NCI-H524 treated with DMSO at 0.1 percent for 48 hours (cell line): ENCODE results near the gene KMT2C.
"Not testable (repeated sequence)": the region's sequence is repeated elsewhere in the genome, so short reads cannot be mapped to it uniquely, and the experiment has no call there.

Experiments
- DNase-seq: peaks from one replicate; lab custom pipeline; 2025; lab: John Stamatoyannopoulos, UW

The KMT2C gene

DNA sequence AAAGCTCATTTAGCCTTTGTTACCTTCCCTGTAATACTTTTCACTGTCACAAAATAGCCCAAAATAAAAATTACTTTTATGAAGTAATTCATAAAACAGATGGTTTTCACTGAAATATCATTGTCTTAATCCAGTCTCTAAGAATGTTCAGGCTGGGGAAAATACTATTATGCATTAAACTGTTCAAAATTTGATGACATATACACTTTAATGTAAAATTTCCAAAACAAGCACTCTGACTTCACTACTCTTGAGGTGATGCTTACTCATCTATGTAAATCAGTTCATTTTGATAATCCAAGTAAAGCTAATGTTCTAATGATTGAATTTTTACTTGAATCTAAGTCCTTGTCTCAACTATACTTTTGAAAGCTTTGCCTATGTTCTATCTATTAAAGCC is 127.9 kb downstream of the KMT2C start:
- no peak for DNase-seq

DNA sequence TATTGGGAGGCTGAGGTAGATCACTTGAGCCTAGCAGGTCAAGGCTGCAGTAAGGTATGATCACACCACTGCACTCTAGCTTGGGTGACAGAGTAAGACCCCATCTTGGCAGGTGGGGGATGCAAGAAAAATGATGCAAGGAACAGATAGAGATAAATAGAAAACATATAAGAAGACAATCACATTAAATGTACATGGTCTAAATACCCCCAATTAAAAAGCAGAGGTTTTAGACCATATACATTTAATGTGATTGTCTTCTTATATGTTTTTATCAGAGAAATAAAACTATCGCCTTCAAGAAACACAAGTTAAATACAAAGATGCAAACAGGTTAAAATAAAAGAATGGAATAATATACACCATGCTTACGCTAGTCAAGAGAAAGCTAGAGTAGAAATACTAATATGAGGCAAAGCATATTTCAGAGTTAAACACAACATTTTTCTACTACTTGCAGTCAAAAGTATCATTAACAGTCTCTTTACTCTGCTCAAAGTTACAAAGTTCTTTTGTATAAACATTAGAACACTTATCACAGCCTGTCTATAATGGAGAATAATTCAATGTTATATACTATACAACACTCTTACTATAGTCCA is 136.2 kb downstream of the KMT2C start:
- DNase-seq: not testable (repeated sequence)

DNA sequence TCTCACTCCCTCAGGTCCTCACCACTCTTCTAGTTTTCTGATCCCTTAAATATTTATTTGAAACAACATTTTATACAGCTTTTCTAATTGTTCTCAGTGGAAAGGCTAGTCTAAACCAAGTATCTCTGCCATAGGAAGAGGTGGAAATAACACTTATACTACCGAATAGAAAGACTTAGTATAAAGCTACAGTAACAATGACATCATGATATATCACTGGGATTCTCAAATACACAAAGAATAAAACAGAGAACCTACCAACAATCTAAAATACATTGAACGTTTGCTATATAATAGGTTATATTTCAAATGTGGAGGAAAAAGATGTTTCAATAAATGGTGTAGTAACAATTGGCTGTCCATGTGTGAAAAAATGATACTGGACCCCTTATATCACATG is 142.9 kb downstream of the KMT2C start:
- DNase-seq: no peak

DNA sequence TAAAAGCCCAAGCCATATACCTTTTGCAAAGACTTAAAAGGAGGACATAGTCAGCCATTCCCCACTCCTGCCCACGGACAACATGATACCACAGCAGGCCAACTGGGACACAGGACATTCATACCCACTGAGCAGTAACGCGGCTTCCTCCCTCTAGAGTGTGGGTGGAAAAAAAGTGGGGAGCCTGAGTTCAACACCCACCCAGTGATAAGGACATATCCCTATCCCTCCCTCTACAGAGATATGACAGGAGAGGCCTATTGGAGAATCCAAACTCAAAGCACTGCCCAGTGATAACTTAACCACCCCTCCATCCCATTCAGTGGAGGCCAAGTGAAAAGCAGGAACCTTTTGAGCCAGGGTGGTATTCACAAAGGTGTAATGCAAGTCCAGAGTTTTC is 148.8 kb downstream of the KMT2C start:
- not testable (repeated sequence) for DNase-seq

DNA sequence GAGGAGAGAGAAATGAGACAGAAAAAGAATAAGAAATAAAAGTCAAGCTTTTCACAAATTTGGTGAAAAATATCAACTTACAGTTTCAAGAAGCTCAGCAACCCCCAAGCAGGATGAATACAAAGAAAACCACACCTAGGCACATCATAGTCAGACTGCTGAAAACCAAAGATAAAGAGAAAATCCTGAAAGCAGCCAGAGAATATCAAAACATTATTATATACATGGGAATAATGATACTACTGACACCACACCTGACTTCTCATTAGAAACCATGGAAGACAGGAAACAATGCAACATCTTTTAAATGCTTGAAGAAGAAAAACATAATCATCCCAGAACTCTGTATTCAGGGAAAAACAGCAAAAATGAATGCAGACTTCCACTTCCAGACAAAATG is 149.6 kb downstream of the KMT2C start:
- not testable (repeated sequence) for DNase-seq

DNA sequence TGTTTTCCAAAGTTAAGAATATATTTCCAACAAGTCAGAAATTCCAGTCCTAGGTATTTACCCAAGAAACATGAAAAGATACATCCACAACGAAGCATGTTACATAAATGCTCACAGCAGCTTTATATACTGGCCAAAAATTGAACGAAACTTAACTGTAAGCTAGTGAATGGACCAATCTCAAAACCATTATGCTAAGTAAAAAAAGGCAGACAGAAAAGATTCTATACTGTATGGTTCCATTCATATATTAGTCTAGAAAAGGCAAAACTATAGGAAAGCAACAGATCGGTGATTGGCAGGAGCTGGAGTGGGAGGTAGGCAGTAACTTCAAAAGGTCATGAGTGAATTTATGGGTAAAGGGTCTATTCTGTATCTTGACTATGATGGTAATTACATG is 150.8 kb downstream of the KMT2C start:
- not testable (repeated sequence) for DNase-seq

DNA sequence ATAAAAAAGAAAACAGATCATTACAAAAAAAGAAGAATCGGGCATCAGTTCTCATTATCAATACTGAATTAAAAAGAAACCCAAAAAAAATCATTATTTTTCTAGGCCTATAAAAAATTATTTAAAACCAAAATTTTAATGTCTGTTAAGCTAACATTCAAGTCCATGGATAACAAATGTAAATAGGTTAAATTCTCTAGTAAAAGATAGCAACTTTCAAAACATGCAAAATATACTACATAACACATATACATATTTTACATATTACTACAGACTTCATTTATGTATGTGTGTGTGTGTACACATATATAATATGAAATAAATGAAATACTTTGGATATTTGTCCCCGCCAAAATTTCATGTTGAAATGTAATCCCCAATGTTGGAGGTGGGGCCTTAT is 158.1 kb downstream of the KMT2C start:
- not testable (repeated sequence) for DNase-seq

DNA sequence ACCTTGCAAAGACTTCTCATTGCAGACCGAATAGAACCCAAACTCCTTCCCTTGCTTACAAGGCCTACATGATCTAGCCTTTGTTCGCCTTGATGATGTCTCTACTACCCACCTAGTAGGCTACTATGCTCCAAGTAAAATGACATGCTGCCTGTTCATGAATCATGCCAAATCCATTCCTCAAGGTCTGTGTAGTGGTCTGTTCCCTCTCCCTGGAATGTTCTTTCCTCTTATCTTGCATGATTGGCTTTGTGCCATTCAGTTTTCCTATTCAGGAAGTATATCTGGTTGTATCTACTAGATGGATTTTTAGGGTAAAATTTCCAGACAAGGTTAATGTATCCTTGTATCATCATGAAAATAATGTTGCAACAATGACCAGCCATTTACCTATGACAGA is 165.4 kb downstream of the KMT2C start:
- DNase-seq: not testable (repeated sequence)

DNA sequence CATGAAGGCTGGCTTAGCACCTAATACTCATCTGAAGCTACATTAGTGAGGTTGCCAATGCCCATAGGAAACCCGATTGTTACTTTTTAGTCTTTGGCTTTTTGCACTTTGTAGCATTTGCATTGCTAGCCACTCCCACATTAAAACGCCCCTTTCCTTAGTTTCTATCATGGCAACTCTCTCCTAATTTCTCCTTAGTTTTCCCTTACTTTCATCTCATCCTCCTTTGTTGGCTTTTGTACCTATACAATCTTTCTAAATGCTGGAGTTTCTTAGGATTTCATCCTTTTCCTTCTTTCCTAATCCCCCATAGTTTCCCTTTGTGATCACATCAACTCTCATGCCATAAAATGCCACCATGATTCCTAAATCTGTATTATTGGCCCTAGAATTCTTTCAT is 168.9 kb downstream of the KMT2C start:
- not testable (repeated sequence) for DNase-seq

DNA sequence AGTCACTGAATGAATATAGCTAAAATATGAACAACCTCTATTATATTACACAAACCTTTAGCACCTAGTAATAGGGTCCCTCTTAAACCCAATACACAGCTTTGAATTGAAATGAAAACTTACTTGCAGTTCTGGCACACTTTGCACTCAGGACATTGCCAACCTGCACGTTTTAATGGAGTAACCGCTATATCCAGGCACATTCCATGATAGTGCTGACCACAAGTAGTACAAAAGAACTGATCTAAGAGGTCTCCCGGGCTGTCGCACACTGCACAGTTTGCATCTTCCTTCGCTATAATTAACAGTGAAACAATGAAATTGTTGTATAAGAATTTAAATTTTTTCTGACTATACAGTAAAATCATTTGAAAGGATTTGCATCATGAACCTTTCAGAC is 170.9 kb downstream of the KMT2C start:
- not testable (repeated sequence) for DNase-seq

DNA sequence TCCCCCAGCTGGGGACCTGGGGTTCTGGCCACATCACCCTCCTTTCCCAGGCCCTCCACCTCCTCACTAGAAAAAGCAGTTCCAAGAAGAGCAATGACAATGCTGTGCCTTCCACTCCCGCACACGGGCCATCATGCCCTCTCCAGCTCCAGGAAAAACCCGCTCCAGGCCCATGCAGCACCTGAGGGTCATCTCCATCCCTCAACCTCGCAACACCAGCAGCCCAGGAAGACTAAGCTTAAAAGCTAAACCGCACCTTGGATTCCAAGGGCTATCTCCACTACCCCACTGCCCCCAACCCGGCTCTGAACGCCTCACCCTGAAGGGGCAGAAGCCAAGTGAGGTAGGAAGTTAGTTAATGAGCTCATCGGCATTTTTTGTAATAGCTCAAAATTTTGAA is 173.7 kb downstream of the KMT2C start:
- DNase-seq: not testable (repeated sequence)

DNA sequence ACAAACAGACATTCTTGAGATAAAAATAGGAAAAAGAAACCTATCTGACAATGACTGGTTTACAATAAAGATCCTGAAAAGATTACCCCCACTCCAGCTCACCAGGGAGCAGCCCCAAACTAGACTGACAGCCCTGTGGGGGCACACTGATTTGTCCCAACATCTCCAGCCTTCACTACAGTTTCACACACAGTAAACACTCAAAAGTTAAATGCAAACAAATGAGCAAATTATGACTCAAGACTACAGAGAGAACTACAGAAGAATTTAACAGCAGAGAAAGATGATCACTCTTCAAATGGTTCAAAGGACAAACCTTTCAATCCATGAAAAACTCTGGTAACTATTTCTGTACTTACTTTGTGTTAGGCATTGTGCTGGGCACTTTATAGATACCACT is 176.2 kb downstream of the KMT2C start:
- DNase-seq: not testable (repeated sequence)

DNA sequence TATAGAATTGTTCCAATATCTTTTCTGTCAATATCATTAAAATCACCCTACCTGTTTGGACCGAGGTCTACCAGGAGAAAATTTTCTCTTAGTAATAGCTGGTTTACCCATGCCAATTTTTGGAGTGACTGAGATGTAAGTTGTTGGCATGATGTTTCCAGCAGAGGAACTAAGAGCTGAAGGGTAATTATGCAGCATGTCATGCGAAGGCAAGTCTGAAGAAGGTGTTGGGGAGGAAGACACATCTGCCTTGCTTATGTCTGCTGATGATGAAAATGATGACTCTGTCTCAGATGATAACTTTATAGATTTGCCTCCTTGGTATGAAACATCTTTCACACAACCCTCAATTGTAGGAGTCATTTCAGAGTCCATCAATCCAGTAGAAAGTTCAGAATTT is 188.0 kb downstream of the KMT2C start:
- DNase-seq: not testable (repeated sequence)

DNA sequence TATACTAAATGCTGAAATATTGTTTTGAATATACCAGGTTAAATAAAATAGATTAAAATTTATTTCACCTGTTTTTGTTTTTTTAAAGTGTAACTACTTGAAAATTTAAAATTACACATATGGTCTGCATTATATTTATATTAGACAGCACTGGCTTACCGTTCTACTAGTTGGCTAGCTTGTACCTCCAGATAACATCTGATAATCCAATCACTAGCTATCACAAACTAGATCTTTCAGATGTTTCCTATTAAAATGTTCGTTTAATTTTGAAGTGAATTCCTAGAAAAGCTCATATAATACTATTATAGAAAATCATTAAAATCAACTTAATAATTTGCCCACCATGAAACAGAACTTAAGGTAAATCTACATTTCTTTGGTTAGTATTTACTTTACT is 190.4 kb downstream of the KMT2C start:
- DNase-seq: not testable (repeated sequence)

DNA sequence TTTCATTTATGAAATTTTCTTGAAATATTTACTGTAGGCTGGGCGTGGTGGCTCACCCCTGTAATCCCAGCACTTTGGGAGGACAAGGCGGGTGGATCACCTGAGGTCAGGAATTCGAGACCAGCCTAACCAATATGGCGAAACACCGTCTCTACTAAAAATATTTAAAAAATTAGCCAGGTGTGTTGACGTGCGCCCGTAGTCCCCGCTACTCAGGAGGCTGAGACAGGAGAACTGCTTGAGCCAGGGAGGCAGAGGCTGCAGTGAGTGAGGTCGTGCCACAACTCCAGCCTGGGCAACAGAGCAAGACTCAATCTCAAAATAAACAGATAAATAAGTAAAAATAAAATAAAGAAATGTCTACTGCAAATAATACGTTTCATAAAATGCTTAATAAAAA is 192.3 kb downstream of the KMT2C start:
- DNase-seq: not testable (repeated sequence)

DNA sequence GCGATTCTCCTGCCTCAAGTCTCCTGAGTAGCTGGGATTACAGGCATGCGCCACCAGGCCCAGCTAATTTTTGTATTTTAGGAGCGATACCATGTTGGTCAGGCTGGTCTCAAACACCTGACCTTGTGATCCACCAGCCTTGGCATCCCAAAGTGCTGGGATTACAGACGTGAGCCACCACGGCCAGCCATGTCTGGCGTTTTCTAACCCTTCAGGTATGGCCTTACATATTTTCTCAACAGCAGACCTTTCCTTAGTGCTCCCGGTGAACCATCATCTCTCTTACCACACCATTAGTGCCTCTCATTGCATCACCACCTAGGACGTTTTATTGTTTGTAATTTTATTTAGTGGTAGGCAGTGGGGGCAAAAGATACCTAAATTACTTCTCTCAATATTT is 194.5 kb downstream of the KMT2C start:
- DNase-seq: not testable (repeated sequence)

DNA sequence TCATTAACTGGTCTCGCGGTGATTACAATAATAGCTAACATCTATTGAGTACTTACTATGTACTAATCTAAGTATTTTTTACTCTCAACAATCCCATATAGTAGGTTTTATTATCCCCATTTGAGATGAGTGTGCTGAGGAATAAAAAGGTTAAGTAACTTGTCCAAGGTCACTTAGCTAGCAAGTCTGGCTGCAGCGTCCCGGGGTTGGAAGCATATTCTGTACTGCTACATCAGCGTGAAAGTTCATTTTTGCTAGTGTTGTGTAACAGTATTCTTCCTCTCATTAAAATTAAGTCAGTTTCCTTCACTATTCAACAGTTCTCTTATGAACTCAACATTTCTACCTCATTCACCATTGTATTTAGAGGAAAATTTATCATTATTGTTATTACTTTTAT is 199.5 kb downstream of the KMT2C start:
- DNase-seq: not testable (repeated sequence)

DNA sequence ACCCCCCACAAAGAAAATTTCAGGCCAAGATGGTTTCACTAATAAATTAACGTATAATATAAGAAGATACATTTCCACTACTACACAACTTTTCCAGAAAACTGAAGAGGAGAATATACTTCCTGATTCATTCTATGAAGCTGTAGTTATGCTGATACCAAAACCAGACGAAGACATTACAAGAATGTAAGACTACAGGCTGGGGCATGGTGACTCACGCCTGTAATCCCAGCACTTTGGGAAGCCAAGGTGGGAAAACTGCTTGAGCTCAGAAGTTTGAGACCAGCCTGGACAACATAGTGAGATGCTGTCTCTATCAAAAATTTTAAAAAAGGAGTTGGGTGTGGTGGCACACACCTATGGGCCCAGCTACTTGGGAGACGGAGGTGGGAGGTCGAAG is 201.4 kb downstream of the KMT2C start:
- not testable (repeated sequence) for DNase-seq

DNA sequence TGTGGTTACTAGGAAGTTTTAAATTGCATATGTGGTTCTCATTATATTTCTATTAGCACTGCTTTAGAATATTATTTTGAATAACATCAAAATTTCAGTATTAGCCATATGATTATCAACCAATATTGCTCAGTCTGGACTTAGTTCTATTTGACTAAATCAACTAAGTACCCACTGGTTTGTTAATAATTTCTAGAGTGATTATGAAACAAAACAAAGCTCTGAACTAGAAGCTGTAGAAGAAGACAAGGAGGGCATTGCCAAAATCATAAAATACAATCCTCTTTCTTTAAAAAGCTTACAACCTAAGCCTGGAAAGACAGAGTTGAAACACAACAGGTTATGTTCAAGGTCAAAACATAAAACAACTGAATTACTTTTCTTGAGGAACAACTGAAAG is 204.7 kb downstream of the KMT2C start:
- DNase-seq: no peak

DNA sequence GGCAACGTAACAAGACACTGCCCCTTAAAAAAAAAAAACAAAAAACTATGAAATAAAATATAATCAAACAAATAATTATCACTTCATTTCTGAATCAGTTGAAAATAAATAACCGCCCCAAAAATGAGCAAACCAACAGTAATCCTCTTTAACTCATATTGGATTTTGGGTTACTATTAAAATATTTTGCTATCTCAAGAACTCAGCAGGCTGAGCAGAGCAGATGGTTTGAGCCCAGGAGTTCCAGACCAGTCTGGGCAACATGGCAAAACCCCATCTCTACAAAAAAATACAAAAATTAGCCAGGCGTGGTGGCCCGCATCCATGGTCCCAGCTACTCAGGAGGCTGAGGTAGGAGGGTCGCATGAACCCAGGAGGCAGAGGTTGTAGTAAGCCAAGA is 216.2 kb downstream of the KMT2C start:
- DNase-seq: not testable (repeated sequence)

DNA sequence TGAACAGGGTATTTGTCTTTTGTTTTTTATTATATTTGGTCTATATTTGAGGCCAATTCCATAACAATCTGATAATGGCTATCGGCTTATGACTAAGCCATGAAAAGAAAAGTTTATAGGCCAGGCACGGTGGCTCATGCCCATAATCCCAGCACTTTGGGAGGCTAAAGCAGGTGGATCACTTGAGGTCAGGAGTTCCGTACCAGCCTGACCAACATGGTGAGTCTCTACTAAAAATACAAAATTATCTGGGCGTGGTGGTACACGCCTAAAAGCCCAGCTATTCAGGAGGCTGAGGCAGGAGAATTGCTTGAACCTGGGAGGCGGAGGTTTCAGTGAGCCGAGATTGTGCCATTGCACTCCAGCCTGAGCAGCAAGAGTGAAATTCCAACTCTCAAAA is 227.0 kb downstream of the KMT2C start:
- not testable (repeated sequence) for DNase-seq

DNA sequence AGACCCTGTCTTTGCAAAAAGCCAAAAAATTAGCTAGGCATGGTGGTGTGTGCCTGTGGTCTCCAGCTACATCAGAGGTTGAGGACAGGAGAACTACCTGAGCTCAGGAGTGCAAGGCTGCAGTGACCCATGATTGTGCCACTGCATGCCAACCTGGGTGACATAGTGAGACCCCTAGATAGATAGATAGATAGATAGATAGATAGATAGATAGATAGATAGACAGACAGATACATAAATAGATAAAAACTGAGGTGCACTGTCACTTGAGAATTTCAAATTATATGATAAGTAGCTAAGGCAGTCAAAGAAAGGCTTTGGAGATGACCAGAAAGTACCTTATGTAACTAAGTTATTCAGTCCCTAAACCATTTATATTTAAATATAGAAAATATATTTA is 231.4 kb downstream of the KMT2C start:
- DNase-seq: not testable (repeated sequence)

DNA sequence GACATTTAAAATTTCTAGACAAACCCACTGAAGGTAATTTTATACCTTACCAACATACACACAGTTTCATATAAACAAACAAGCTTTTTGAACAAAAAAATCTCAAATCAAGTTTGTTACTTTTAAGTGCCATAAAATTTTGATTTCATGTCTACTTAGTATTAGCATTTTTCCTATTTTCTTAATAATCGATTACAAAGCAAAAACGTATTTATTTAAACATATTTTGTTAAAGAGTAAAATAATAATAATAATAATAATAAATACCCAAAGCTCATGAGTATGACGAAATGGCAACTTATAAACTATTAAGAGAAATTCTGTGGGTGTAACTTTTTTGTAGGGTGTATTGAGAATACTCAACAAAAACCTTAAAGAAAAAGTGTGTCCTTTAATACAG is 232.7 kb downstream of the KMT2C start:
- no peak for DNase-seq

DNA sequence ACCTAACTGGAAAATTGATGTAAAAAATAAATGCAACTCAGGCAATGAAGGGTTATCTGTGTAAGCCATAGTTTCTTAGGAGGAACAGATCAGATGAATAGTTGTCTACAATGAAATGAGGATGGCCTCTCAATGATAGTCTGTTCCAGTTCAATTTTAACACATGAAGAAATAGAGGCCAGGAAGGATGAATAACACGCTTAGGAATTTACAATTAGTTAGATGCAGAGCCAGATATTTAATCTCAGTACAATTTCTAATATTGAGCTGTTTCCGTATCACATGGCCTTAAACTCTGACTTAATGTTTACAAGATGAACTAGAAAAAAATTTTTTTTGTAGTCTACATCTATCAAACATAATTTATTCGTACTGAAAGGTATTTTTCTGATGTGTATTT is 233.7 kb downstream of the KMT2C start:
- DNase-seq: no peak

DNA sequence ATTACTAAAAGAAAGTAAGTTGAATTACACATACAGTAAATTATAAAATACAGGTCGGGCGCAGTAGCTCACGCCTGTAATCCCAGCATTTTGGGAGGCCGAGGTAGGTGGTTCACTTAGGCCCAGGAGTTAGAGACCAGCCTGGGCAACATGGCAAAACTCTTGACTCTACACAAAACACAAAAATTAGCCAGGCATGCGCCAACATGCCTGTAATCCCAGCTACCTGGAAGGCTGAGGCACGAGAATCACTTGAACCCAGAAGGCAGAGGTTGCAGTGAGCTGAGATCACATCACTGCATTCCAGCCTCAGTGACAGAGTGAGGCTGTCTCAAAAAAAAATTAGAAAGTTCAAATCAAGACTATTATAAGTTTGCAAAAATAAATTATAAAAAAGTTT is 235.4 kb downstream of the KMT2C start:
- DNase-seq: no peak
